ENCODE results near the gene RSL1D1. TPM values are rescaled to one million over a fixed set of nuclear protein-coding genes. Genes with fewer than 3 reads are reported as not detected.
"Not testable (repeated sequence)": the region's sequence is repeated elsewhere in the genome, so short reads cannot be mapped to it uniquely, and the experiment has no call there.

Gene RSL1D1
- total RNA-seq, 2 experiments from 2014 or later, result 287 to 296 TPM

- H3K9me3 Mint-ChIP-seq, result no peaks in the 10 kb centered on the region
- intact Hi-C loops (cut with micrococcal nuclease), result loop anchor here (5.0 kb wide), 3 partner anchors 116 to 829 kb away; partner anchors contain the start of gene LITAF
- H3K36me3 Mint-ChIP-seq, result peaks cover 26% of the 10 kb centered on the region
- no peak for DNase-seq
- peaks cover 78% of the 10 kb centered on the region for H3K4me1 Mint-ChIP-seq (ENCODE audit: low read depth)
- H3K27ac Mint-ChIP-seq, result peak overlapping the region; percentile 91
- peak overlapping the region; percentile 85 for H3K4me3 Mint-ChIP-seq
- ChIA-PET CTCF (interaction anchor here (0.8 to 4.9 kb wide), 8 partner anchors 13 to 264 kb away, joined by 3 to 99 read pairs (median 4); partner anchors contain the start of genes LITAF and TXNDC11), POLR2A (interaction anchor here (3.9 to 4.4 kb wide), 3 partner anchors 9 to 53 kb away, joined by 23 to 50 read pairs (median 34); partner anchors contain the start of gene TXNDC11)
- no peaks in the 10 kb centered on the region for H3K27me3 Mint-ChIP-seq
Measured at GRCh38 chr16:11795887-11796226, 55.5 kb downstream of the RSL1D1 start.

- ChIA-PET CTCF (interaction anchor here (0.8 to 4.9 kb wide), 3 partner anchors 12 to 57 kb away, joined by 3 to 99 read pairs (median 4); partner anchors contain the start of gene TXNDC11), POLR2A (interaction anchor here (3.9 to 4.4 kb wide), 3 partner anchors 8 to 53 kb away, joined by 23 to 50 read pairs (median 34); partner anchors contain the start of gene TXNDC11)
- H3K4me1 Mint-ChIP-seq (ENCODE audit: low read depth), result peaks cover 76% of the 10 kb centered on the region
- peaks cover 27% of the 10 kb centered on the region for H3K36me3 Mint-ChIP-seq
- no peak for DNase-seq
- H3K27ac Mint-ChIP-seq, result peak overlapping the region; percentile 91
- H3K9me3 Mint-ChIP-seq, result no peaks in the 10 kb centered on the region
- intact Hi-C loops (cut with micrococcal nuclease), result loop anchor here (5.0 kb wide), 3 partner anchors 117 to 828 kb away; partner anchors contain the start of gene LITAF
- peak overlapping the region; percentile 85 for H3K4me3 Mint-ChIP-seq
- H3K27me3 Mint-ChIP-seq, result no peaks in the 10 kb centered on the region
Measured at GRCh38 chr16:11794996-11795886, 56.1 kb downstream of the RSL1D1 start.

GRCh38 chr16:11794447-11794846 lies 56.9 kb downstream of the RSL1D1 start:
- H3K4me1 Mint-ChIP-seq (ENCODE audit: low read depth), result peaks cover 72% of the 10 kb centered on the region
- peak overlapping the region; percentile 91 for H3K27ac Mint-ChIP-seq
- DNase-seq, result no peak
- no peaks in the 10 kb centered on the region for H3K27me3 Mint-ChIP-seq
- ChIA-PET POLR2A (interaction anchor here (1.2 to 3.9 kb wide), 2 partner anchors 8 to 36 kb away, joined by 3 to 23 read pairs; no protein-coding TSS in a partner anchor), CTCF (interaction anchor here (0.6 to 4.9 kb wide), 3 partner anchors 12 to 131 kb away, joined by 3 to 99 read pairs (median 3); partner anchors contain the start of gene TXNDC11)
- intact Hi-C loops (cut with micrococcal nuclease), result no loop called here
- H3K36me3 Mint-ChIP-seq, result peaks cover 30% of the 10 kb centered on the region
- H3K4me3 Mint-ChIP-seq, result peak overlapping the region; percentile 85
- H3K9me3 Mint-ChIP-seq, result no peaks in the 10 kb centered on the region

- Mint-ChIP-seq H3K27ac (peak overlapping the region; percentile 91), H3K4me1 (ENCODE audit: low read depth) (peaks cover 71% of the 10 kb centered on the region), H3K27me3 (no peaks in the 10 kb centered on the region), H3K36me3 (peaks cover 30% of the 10 kb centered on the region), H3K9me3 (no peaks in the 10 kb centered on the region), H3K4me3 (peak overlapping the region; percentile 85)
- peak; percentile 36 for DNase-seq
- CTCF ChIA-PET, result interaction anchor here (0.6 to 1.1 kb wide), 3 partner anchors 10 to 130 kb away, joined by 3 to 4 read pairs (median 3); no protein-coding TSS in a partner anchor
- POLR2A ChIA-PET, result interaction anchor here (1.0 to 1.2 kb wide), 2 partner anchors 11 to 36 kb away, joined by 3 read pairs; no protein-coding TSS in a partner anchor
- intact Hi-C loops (cut with micrococcal nuclease), result loop anchor here (1.0 kb wide), 1 partner anchor 11 kb away; no protein-coding TSS in a partner anchor
Measured at GRCh38 chr16:11793840-11794239, 57.5 kb downstream of the RSL1D1 start.

GRCh38 chr16:11792410-11793241 lies 58.7 kb downstream of the RSL1D1 start:
- intact Hi-C loops (cut with micrococcal nuclease), result loop anchor here (1.0 kb wide), 1 partner anchor 9 kb away; no protein-coding TSS in a partner anchor
- Mint-ChIP-seq H3K4me3 (peak overlapping the region; percentile 20), H3K27ac (peak overlapping the region; percentile 91), H3K27me3 (no peaks in the 10 kb centered on the region), H3K9me3 (no peaks in the 10 kb centered on the region), H3K4me1 (ENCODE audit: low read depth) (peaks cover 73% of the 10 kb centered on the region), H3K36me3 (peaks cover 30% of the 10 kb centered on the region)
- CTCF ChIA-PET, result interaction anchor here (0.6 to 1.1 kb wide), 3 partner anchors 9 to 211 kb away, joined by 3 to 4 read pairs (median 3); no protein-coding TSS in a partner anchor
- POLR2A ChIA-PET, result interaction anchor here (1.0 to 2.1 kb wide), 5 partner anchors 10 to 94 kb away, joined by 3 to 6 read pairs (median 4); partner anchors contain the start of gene TXNDC11
- peak; percentile 31 for DNase-seq

- peaks cover 30% of the 10 kb centered on the region for H3K36me3 Mint-ChIP-seq
- H3K9me3 Mint-ChIP-seq, result no peaks in the 10 kb centered on the region
- intact Hi-C loops (cut with micrococcal nuclease), result no loop called here
- POLR2A ChIA-PET, result interaction anchor here (1.1 to 2.1 kb wide), 5 partner anchors 8 to 114 kb away, joined by 3 to 6 read pairs (median 4); partner anchors contain the start of gene TXNDC11
- H3K4me1 Mint-ChIP-seq (ENCODE audit: low read depth), result peaks cover 86% of the 10 kb centered on the region
- no peak overlapping the region for H3K4me3 Mint-ChIP-seq
- DNase-seq, result peak; percentile 12
- H3K27me3 Mint-ChIP-seq, result no peaks in the 10 kb centered on the region
- peak overlapping the region; percentile 71 for H3K27ac Mint-ChIP-seq
- CTCF ChIA-PET, result interaction anchor here (0.6 kb wide), 2 partner anchors 64 to 916 kb away, joined by 3 to 4 read pairs; no protein-coding TSS in a partner anchor
Measured at GRCh38 chr16:11791144-11791828, 60.1 kb downstream of the RSL1D1 start.

- H3K4me3 Mint-ChIP-seq, result no peak overlapping the region
- H3K9me3 Mint-ChIP-seq, result no peaks in the 10 kb centered on the region
- peak; percentile 34 for DNase-seq
- no peaks in the 10 kb centered on the region for H3K27me3 Mint-ChIP-seq
- POLR2A ChIA-PET, result no interaction called here
- CTCF ChIA-PET, result interaction anchor here (1.9 kb wide), 1 partner anchor 9 kb away, joined by 8 read pairs; the partner anchor contains the start of gene ZC3H7A
- peaks cover 80% of the 10 kb centered on the region for H3K4me1 Mint-ChIP-seq (ENCODE audit: low read depth)
- H3K27ac Mint-ChIP-seq, result peak overlapping the region; percentile 74
- intact Hi-C loops (cut with micrococcal nuclease), result no loop called here
- peaks cover 13% of the 10 kb centered on the region for H3K36me3 Mint-ChIP-seq
Measured at GRCh38 chr16:11788914-11789313, 62.4 kb downstream of the RSL1D1 start.

- H3K4me3 Mint-ChIP-seq; H3K9me3 Mint-ChIP-seq; DNase-seq; H3K27me3 Mint-ChIP-seq; intact Hi-C loops (cut with micrococcal nuclease): not testable (repeated sequence)
- Mint-ChIP-seq H3K27ac (peak overlapping the region; percentile 100), H3K36me3 (peaks cover 21% of the 10 kb centered on the region), H3K4me1 (ENCODE audit: low read depth) (peaks cover 78% of the 10 kb centered on the region)
- POLR2A ChIA-PET, result interaction anchor here (0.7 to 5.4 kb wide), 2 partner anchors 12 to 204 kb away, joined by 3 to 34 read pairs; partner anchors contain the start of gene ZC3H7A
- CTCF ChIA-PET, result interaction anchor here (0.6 to 10.2 kb wide), 3 partner anchors 12 to 42 kb away, joined by 3 to 99 read pairs (median 3); partner anchors contain the start of genes TXNDC11 and ZC3H7A
Measured at GRCh38 chr16:11784980-11785599, 66.3 kb downstream of the RSL1D1 start.

GRCh38 chr16:11784381-11784780 lies 67.0 kb downstream of the RSL1D1 start:
- intact Hi-C loops (cut with micrococcal nuclease); DNase-seq; H3K4me3 Mint-ChIP-seq; H3K27me3 Mint-ChIP-seq; H3K9me3 Mint-ChIP-seq: not testable (repeated sequence)
- Mint-ChIP-seq H3K27ac (peak overlapping the region; percentile 100), H3K36me3 (peaks cover 23% of the 10 kb centered on the region), H3K4me1 (ENCODE audit: low read depth) (peaks cover 74% of the 10 kb centered on the region)
- ChIA-PET POLR2A (interaction anchor here (5.4 kb wide), 1 partner anchor 13 kb away, joined by 34 read pairs; the partner anchor contains the start of gene ZC3H7A), CTCF (interaction anchor here (0.7 to 10.2 kb wide), 4 partner anchors 8 to 41 kb away, joined by 3 to 99 read pairs (median 4); partner anchors contain the start of genes TXNDC11 and ZC3H7A)

- no peak for DNase-seq
- H3K4me3 Mint-ChIP-seq, result peak overlapping the region; percentile 78
- peaks cover 71% of the 10 kb centered on the region for H3K4me1 Mint-ChIP-seq (ENCODE audit: low read depth)
- no peaks in the 10 kb centered on the region for H3K27me3 Mint-ChIP-seq
- H3K9me3 Mint-ChIP-seq, result no peaks in the 10 kb centered on the region
- H3K36me3 Mint-ChIP-seq, result peaks cover 24% of the 10 kb centered on the region
- intact Hi-C loops (cut with micrococcal nuclease), result no loop called here
- peak overlapping the region; percentile 100 for H3K27ac Mint-ChIP-seq
- ChIA-PET CTCF (interaction anchor here (0.7 to 10.2 kb wide), 4 partner anchors 9 to 41 kb away, joined by 3 to 99 read pairs (median 4); partner anchors contain the start of genes TXNDC11 and ZC3H7A), POLR2A (interaction anchor here (5.4 kb wide), 1 partner anchor 13 kb away, joined by 34 read pairs; the partner anchor contains the start of gene ZC3H7A)
Measured at GRCh38 chr16:11784038-11784369, 67.3 kb downstream of the RSL1D1 start.

All from activated CD4-positive, alpha-beta memory T cell treated with anti-CD3 and anti-CD28 coated beads for 36 hours (primary cell).